GM18498 (cell line): ENCODE results near the gene METTL8.

Experiments used
- ATAC-seq: cut with Tn5 transposase; IDR thresholded peaks from one replicate; pipeline ENCODE4 v1.9.1; 2021; ENCODE audit warnings: mild to moderate bottlenecking, moderate library complexity; ENCODE audit not compliant: unreplicated experiment

METTL8 gene

DNA sequence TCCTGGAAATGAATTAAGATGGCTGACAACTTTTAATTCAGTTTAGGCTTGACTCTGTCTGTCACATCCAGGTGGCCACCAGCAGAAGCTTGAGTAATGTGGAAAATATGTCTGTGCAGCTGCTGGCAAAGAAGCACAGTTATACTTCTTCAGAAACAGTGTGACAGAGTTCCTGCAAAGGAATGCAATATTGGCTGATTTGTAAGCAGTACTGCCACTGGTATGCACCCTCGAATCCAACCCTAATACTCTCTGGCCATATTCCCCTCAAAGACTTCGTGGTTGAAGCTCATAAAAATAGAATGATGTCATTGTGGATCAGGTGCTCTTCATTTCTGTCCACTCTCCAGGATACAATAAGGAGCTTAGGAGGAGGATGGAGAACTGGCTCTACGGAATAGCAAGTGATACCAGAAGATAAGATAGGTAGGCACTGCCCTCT, 86.2 kb downstream of the METTL8 start:
- no peak for ATAC-seq

DNA sequence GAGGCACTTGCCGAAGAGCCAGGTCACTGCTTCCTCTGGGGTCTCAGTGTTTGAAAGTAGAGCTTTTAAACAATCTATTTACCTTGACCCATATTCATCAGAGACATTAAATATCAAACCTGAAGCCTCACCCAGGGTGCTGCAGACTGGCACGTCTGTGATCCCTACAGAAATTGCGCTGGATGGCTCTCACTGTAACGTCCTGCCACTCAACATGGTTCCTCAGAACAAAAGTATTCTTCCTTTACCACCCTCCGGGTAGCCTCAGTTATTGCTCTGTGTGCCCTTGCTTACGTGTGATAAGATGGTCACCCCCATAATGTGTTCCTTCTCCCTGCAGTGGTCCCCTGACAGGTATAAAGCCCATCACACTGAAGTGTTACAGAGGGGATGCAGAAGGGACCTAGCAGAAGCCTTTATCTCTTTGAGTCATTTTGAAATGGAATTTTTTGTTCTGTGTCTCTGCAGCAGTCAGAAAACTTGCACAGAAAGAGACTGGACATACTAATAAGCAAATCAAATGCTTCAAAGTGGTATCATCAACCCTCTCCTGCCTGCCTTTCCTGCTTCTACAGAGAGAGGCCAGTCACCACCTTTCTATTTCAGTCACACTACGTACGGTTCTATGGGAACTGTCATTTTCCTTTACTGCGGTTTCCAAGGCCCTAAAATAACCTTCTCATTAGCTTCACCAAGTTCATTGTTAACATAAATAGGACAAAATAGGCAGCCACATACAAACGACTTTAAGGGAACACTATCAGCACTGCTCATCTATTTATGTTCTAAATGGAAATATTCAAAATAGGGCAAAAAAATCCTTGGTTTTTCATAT, 86.8 kb downstream of the METTL8 start:
- ATAC-seq, result no peak

DNA sequence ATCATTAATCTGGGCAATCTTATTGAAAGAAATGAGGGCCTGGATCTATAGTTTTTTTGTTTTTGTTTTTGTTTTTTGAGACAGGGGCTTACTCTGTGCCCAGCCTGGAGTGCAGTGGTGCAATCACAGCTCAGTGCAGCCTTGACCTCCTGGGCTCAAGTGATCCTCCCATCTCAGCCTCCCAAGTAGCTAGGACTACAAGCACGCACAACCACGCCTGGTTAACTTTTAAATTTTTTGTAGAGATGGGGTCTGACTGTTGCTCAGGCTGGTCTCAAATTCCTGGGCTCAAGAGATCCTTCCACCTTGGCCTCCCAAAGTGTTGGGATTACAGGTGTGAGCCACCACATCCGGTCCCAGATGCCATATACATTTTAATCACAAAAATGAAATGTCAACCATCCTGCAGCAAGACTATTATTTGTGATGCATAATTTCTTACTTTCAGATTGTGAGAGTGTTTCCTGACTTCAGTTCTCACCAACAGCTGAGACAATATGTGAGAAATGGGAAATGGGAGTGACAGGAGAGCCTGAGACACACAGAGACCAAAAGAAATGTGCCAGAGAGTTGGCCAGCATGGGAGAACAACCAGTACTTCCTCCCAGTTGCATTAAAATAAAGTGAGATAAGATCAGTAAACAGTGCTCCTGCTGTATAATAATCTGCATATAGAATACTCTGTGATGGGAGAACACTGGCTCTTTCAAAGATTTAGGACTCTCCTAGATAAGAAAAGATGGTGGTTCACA, 87.6 kb downstream of the METTL8 start:
- ATAC-seq, result no peak

DNA sequence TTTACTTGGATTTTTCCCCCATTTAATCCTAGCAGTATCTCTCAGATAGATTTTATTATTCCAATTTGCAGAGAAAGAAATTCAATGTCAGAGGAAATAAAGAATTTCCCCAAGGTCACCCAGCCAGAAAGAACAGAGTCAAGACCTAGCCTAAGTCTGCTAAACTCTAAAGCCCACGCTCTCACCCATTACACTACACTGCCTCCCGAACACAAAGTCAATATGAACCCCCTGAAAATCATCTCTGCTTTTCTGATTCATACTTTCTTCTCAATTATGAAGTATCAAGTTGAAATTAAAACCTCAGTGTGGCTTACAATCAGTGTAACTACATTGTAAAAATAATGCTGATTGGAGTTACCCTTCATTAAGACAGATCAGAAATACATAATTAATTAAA, 89.6 kb downstream of the METTL8 start:
- ATAC-seq, result no peak

DNA sequence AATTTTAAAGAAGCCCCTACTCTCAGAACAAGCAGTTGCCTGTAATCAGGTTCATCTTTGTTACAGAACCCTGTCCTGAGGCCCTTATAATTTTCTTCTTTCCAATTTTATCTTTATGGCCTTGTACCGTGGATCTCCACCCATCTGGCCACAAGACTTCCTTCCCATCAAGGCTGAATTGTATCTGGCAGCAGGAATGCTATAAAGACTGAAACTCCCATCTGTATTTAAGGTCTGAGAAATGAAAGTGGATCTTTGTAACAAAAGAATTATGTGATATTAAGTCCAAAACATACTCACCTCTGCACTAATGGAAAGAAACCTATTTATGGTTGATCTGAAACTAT, 91.8 kb downstream of the METTL8 start:
- no peak for ATAC-seq

DNA sequence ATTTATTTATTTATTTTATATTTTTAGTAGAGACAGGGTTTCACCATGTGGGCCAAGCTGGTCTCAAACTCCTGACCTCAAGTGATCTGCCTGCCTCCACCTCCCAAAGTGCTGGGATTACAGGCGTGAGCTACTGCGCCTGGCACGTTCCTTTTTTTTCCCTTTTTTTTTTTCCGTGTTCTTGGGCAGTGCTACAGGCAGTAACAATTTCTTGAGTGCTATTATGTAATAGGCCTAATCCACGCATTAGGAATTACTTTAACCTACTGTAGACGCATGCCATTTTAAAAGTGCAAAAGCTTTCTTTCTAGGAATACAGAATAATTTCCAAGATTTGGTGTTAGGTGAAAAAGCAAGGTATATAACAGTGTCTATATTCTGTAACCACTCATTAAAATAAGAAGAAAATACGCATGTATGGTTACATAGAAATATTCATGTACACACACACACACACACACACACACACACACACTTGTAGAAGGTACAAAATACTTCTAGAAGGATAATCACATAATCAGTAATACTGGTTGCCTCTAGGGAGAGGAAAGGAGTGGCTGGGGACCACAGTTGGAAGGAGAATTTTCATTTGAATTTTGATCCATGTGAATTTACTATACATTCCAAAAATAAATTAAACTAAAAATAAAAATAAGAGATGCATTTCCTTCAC, 92.3 kb downstream of the METTL8 start:
- ATAC-seq, result no peak

DNA sequence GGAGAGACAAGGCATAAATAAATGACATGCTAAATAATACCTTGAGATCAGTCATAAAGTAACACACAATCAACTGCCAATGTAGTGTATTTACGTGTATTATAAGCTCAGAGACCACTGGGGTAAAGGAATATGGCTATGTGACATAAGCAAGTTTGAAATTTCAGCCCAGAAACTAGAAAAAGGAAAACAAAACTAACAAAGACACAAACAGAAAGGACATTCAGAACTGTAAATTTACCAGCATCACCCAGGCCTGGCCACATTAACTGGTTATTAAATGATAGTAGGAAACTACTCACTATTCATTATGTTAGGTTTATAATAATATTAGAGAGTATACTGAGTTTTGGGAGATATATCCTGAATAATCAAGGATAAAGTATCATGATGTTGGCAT, 98.8 kb downstream of the METTL8 start:
- ATAC-seq, result peak; percentile 41

DNA sequence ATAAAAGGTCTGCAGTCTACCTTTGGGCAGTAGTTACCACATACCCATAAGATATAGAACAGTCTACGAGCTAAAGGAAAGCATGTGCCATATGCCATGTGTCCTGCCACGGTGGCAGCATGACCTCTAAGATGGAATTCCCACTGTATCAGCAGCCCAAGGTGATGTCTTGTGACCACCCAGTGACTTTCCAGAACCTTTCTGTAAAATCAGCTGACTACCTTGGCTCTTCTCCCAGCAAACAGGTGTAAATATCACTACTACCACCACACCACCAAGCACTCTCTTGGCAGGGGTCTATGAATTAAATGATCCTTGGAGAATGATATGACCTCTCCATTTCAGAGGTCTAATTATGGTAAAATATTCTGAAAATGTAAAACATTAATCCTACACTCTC, 99.6 kb downstream of the METTL8 start:
- ATAC-seq, result no peak

DNA sequence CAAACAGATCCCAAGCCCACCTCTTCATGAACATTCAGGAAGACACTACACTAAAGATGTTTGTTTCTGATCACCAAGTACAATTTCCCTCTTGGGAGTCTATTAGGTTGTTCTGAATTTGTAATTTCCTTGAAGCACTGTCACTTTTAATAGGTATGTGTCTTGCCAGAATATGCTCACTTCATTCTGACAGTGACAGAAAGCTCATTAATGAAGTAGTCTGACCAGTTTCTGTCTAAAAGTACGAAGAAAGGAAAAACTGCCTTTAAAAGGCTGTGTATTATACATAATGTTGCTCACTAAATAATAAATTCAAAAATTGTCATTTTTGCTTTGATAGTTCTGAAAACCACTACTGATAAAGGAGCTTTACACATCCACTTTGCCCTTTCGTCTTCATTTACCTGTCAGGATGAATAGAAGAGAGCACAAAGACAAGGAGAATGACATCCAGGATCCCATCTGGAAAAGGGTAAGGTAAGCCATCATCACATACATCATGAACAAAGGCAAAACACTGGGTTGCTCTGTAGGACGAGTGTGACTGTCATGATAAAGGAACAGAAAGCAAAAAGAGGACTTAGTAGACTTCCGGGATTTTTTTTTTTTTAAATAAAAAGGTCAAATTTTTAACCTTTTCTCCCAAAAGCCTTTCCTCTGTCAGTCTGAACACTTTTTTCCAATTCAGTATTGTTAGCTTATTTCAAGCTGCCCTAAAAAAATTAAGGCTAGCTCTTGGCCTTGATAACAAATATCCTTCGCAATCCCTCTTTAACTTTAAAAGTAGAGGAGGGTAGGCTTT, 103.4 kb downstream of the METTL8 start:
- ATAC-seq, result no peak

DNA sequence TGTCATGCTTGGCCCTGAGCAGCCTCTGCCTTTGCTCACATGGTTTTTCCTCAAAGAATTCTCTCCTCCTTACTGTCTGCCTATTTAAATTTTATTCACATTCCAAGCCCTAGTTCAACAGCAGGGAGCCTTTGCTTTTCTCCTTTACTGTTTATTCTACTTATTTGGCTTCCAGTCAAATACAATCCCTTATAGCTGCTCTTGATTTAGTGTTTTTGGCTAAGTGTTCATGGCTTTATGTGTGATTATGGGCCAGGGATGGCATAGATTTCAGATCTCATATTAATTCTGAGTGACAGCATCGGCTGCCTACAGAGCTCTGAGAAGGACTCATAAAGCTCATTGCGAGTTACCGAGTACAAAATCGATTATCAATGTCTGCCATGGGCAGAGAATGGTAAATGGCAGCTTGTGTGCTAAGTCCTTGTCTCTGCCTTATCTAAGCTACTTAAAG, 106.7 kb downstream of the METTL8 start:
- ATAC-seq, result no peak

DNA sequence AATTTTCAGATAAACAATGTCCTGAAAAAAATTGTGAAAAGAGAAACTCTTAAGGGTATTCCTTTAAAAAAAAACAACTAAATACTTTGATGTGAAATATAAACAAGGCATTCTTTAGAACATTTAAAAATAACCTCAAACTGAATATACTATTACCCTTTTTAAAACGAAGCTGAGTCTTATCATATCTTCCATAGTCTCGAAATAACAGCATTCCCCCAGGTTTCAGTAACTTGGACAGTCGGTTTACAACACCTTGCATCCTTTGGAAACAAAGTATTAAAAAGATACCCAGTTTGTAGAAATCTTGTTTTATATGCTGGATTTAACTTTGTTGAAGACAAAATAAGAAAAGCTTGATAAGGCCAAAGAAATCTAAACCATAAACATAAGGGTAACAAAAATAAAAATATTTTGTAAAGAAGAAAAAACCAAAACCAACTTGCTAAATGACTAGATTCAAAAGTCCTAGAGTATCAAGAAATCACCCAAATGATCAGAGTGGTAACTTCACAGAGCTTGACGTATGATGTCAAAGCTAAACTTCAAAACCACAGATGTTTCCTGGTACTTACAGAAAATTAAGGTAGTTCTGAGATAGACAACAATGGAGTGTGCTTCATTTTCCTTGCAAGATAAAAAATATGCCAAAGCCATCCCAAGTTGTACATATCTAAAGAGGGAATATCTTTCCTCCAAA, 107.8 kb downstream of the METTL8 start:
- peak; percentile 51 for ATAC-seq

DNA sequence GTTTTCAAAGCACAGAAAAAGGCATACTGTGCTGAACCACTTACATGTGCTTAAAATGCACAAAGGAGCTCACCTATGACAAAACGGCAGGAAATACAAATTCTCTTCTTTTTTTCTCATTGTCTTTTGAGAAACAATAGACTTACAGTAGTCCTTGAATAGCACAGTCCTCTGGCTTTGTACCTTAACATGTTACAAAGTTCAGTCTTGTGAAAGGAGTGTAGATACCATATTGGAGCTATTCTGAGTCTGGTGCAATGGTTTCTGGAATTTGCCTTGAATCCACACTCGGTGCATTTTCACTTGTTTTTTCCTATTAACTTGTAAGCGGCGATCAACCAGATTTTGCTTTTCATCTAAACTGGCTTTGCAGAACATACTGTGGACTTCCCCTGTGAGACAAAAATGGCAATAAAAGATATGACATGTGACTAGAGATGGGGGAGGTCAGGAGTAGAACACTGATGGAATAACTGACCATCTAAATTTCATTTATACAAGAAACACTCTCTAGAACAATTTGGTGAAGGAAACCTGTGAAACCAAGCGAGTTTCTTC, 109.7 kb downstream of the METTL8 start:
- no peak for ATAC-seq

DNA sequence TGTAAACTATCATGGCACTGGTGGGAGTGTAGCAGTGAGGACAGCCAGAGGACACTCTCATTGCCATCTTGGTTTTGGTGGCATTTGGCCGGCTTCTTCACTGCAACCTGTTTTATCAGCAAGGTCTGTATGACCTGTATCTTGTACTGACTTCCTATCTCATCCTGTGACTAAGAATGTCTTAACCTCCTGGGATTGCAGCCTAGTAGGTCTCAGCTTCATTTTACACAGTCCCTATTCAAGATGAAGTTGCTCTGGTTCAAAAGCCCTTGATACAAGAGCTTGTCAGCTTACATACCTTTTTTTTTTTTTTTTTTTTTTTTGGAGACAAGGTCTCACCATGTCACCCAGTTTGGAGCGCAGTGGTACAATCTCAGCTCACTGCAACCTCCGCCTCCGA, 110.9 kb downstream of the METTL8 start:
- no peak for ATAC-seq

DNA sequence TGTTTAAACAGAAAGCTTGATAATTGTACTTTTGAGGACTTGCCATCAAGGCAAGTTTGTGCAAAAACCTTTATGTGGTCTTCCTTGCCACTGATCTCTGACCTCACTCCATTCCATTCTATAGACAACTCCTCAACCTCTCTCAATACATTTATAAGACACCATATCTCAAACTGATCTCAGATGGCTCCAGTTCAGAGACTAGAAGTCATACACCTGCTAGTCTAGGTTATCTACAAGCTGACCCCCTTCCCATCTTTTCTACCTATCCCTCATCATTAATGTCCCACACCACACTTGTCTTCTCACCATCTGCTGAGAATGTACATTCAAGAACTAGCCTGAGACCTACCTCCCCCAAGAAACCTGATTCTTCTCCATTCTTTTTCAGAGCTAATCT, 113.1 kb downstream of the METTL8 start:
- ATAC-seq, result no peak

DNA sequence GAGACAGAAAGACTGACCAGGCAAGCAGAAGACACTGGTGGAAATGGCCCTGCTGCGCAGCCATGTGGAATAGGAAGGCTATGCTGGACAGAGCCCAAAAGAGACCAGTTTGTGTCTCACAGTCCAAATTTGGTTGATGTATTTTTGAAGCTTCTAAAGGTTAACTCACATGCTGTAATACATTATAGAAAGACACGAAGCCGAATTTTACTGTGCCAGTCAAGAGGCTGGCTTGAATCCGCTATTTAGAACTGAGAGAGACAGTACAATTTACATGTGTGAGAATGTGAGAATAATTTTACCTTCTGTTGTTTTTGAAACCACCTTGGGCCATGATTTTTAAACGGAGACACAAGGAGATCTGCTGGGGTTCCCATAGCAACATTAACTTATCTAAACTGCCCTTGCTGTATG, 113.6 kb downstream of the METTL8 start:
- peak; percentile 44 for ATAC-seq

DNA sequence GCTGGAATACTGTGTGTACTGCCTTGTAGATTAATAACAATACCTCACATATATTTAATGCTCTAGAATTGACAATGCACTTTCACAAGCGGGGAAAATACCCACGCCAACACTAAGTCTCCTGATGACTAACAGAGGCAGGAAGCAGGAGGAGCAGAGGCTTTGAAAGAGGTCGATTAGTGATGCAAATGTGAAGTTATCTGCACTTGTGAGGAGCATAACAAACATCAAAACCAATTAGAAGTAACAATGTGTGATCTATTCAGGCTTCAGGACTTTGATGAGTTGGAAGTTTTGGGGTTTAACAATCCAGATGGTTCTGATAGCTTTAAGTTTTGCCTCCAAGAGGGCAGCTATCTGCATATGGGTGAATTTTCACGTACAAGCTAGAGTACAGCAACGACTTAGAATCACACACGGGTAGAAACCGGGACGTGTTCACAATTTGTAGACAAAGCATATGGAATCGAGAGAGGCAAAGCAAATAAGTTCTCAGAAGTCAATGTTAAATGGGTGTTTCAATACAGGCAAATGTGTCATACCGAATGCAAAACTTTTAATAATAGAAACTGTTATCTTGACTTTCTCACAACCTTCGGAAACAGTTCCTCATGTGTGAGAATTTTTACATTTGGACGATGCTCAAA, 114.5 kb downstream of the METTL8 start:
- peak; percentile 49 for ATAC-seq

DNA sequence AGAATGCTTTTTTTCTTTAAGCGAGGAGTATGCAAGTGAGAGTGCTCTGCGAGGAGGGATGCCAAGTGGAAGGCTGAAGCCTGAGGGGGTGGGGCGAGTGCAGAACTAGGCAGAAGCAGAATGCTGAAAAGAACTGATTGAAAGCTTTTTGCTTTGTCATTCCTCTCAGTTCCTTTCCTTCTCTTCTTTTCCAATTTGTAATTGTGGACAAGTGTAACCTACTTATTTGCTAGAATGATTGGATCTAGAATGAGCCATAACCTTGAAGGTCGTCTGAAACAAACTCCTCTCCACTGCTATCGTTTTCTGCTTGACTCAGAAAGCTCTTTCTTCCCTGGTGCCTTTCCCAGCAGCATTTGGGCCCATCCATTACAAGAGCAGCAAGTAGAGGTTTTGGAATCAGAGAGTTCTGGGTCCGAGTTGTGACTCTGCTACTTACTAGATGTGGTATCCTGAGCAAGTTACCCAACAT, 115.3 kb downstream of the METTL8 start:
- no peak for ATAC-seq

DNA sequence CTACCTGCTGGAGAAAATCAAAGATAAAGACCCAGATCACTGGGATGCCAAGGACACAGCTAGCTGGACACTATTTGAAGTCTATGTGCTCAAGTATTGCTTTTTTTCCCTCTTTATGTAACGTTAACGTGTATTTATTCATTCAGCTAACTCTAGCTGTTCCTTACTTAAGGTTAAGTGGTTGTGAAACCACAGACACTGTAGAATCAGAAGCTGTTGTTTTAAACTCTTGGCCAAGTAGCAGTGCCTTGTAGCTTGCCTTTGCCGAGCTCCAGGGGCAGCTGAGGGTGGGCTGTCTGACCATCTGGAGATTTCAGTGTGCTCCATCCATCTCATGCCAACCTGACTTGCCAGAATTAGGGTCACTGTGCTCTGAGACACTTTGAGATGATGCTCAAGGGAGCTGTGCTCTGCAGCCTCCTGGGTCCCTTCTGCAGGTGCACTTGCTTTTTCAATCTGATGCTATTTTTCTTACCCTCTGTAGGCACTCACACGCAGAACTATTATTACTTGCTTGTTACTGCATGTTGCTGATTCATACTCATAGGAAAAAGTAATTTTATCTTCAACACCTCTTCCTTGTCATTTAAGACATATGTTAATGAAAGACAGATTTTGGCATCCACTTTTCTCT, 116.2 kb downstream of the METTL8 start:
- peak; percentile 30 for ATAC-seq
